AG04450 (cell line): ENCODE data around the gene STX16. TPM values are rescaled to one million over a fixed set of nuclear protein-coding genes. Genes with fewer than 3 reads are reported as not detected.

Experiments used
- CTCF ChIA-PET: fragments of 300-600, 350-600 bp; formaldehyde crosslinking; extraction: SDS; loops from one replicate; lab custom pipeline; 2022; ENCODE audit warnings: antibody characterized with exemption, inconsistent platforms; lab: Charles Lee
- POLR2A ChIA-PET: fragments of 350-600 bp; formaldehyde crosslinking; extraction: SDS; loops from one replicate; lab custom pipeline; 2021; ENCODE audit warnings: antibody characterized with exemption, inconsistent platforms; lab: Yijun Ruan, JAX
- DNase-seq: peaks from one replicate; pipeline ENCODE4 v3.0.0-alpha.2; 2011; ENCODE audit warnings: low read depth, low spot score
- H3K27ac ChIP-seq: one replicate; pipeline ENCODE4 v1.5.1; 2012; ENCODE audit warnings: low read depth, low read length, control low read depth
- H3K27me3 ChIP-seq: one replicate; pipeline ENCODE4 v1.6.0; 2012; ENCODE audit warnings: low read length; ENCODE audit not compliant: control insufficient read depth, insufficient read depth
- H3K4me3 ChIP-seq: 2 replicates; pipeline ENCODE4 v1.5.1; 2011; ENCODE audit warnings: mild to moderate bottlenecking, low read depth, low read length, control low read depth
- H3K9me3 ChIP-seq: 2 replicates; pipeline ENCODE4 v1.5.1; 2012; ENCODE audit warnings: low read length; ENCODE audit not compliant: control insufficient read depth, insufficient read depth
- CTCF ChIP-seq: IDR thresholded peaks from 2 replicates; pipeline ENCODE4 v1.5.1; 2011; ENCODE audit warnings: low read depth, low read length, control low read depth, inconsistent platforms
- polyA plus RNA-seq: library from polyadenylated mRNA; depleted of rRNA; stranded (reverse); fragments of >200 nt; gene quantifications from 2 replicates; pipeline ENCODE4 v1.2.3, GENCODE V29; 2011

The STX16 gene
- polyA plus RNA-seq, 1 experiment, result 51.9 TPM

DNA sequence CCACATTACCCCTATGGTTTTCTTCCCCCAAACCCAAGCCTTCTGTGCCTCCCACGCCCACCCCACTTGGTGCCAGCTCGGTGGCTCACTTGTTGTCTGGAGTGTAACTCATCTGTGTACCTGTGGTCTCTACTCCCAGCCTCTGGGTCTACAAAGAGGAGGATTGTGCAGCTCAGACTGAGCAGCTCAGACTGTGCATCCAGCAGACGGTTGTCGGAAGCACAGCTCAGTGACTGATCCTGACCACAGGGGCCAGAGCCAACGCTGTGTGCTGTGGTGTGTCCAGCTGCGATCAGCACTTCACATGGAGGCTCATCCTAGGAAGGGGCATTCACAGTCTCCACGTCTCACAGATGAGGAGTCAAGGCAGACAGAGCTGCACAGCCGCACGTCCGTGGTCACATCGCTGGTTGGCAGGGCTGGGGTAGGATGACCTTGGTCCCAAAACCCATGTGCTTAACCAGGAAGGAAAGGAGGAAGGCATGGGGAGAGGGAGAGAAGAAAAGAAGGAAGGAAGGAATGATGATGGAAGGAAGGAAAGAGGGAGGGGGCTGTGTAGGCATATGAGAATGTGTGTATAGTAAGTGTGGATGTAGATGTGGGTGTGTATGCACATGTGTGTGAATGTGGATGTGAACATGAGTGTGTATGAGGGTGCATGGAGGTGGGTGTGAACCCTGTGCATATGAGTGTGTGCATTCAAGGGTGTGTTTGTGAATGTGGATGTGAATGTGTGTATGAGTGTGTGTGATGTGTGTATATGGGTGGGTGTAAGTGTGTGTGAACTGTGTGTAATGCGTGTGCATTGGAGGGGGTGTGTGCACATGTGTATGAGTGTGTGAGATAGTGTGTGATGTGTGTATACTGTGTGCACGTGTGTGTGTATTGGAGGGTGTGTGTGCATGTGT is 28.2 kb upstream of the STX16 start:
- ChIA-PET POLR2A (no interaction called here), CTCF (interaction anchor here (0.8 to 1.3 kb wide), 3 partner anchors 25 to 34 kb away, joined by 4 to 5 read pairs (median 4); partner anchors contain the start of gene STX16)
- no peaks in the 10 kb centered on the region for H3K27me3 ChIP-seq
- no peak overlapping the region for H3K4me3 ChIP-seq
- H3K9me3 ChIP-seq, result peaks cover 17% of the 10 kb centered on the region
- no peak overlapping the region for H3K27ac ChIP-seq
- no peak for DNase-seq
- TF ChIP-seq CTCF, result no peak

DNA sequence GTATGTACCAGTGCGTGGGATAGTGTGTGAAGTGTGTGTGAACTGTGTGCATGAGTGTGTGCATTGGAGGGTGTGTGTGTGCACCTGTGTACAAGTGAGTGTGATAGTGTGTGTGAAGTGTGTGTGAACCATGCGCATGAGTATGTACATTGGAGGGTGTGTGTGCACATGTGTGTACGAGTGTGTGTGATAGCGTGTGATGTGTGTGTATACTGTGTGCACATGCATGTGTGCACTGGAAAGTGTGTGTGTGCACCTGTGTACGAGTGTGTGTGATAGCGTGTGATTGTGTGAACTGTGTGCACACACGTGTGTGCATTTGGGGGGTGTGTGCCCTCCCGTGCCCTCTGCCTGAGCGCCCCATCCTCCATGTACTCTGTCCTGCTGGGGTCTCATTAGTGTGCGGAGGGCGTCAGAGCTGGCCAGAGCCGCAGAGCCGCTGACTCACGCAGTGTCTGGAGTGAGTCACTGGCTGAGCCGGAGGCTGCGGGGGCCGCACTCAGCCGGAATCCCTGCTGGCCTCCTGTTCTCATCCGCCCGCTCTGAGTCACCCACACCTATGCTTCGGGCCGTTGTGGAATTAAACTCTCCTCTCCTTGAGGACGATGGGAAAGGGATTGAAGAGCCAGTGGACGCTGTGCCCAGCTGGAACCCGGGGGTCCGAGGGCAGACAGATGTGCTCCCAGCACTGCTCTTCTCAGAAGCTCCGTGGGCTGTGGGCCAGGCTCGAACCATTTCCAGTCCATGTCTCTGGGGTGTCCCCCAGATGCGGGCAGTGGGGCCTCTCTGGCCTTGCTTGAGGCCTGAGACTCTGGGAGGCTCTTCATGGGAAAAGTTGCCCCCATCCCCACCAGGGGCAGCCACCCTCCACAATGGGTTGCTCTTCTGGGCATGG is 27.3 kb upstream of the STX16 start:
- H3K27ac ChIP-seq, result peak overlapping the region; percentile 90
- H3K9me3 ChIP-seq, result peaks cover 17% of the 10 kb centered on the region
- TF ChIP-seq CTCF, result no peak
- DNase-seq, result peak; percentile 85
- no peak overlapping the region for H3K4me3 ChIP-seq
- no peaks in the 10 kb centered on the region for H3K27me3 ChIP-seq
- ChIA-PET CTCF (no interaction called here), POLR2A (interaction anchor here (0.6 to 1.0 kb wide), 2 partner anchors 12 to 40 kb away, joined by 3 read pairs; no protein-coding TSS in a partner anchor)

DNA sequence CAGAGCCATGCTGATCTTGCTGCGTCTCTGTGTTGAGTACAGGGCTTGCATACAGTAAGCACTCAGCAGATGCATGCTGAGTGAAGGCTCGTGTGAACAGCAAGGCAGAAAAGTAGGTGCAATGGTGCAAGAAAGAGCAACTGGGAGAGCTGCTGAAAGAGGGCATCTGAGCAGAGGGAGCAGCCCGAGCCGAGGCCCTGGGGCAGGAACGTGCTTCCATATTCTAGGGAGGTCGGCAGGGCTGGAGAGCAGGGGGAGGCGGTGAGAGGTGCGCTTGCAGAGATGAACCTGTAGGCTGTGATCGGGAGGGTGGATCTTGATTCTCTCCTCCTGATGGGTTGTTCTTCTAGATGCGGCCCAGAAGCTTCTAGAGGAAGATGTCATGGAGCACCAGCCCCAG is 26.4 kb upstream of the STX16 start:
- CTCF ChIA-PET, result interaction anchor here (1.0 kb wide), 1 partner anchor 26 kb away, joined by 5 read pairs; the partner anchor contains the start of gene STX16
- TF ChIP-seq CTCF, result no peak
- Histone ChIP-seq H3K9me3 (peaks cover 17% of the 10 kb centered on the region), H3K27ac (no peak overlapping the region), H3K4me3 (no peak overlapping the region), H3K27me3 (no peaks in the 10 kb centered on the region)
- POLR2A ChIA-PET, result interaction anchor here (0.6 to 1.1 kb wide), 3 partner anchors 12 to 41 kb away, joined by 3 to 5 read pairs (median 3); partner anchors contain the start of gene STX16
- DNase-seq, result no peak

- CTCF ChIA-PET, result interaction anchor here (1.0 kb wide), 1 partner anchor 25 kb away, joined by 5 read pairs; the partner anchor contains the start of gene STX16
- POLR2A ChIA-PET, result interaction anchor here (1.1 kb wide), 1 partner anchor 25 kb away, joined by 5 read pairs; the partner anchor contains the start of gene STX16
- no peak for DNase-seq
- H3K27ac ChIP-seq, result no peak overlapping the region
- no peak for TF ChIP-seq CTCF
- peaks cover 17% of the 10 kb centered on the region for H3K9me3 ChIP-seq
- H3K4me3 ChIP-seq, result no peak overlapping the region
- H3K27me3 ChIP-seq, result no peaks in the 10 kb centered on the region
Observed at GRCh38 chr20:58625585-58625984, 25.5 kb upstream of the STX16 start.
